Measurements from ENCODE around the gene COL15A1.

COL15A1 gene

DNA sequence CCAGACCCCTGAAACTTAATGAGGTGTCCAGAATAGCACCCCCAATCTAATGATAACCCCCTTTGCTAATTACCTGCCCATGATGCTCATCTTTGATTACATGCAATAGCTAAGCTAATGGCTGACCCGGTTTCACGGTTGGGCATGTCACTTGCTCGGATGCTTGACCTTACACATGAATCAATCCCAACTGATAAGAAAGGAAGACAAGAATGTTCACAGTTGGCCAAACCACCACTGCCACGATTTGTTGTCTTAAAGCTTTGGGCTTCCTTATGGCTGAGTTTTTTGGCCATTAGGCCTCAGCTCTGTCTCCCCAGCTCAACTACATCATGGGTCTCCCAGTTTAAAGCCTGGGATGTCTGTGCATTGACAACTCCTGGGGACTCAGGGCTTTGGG lies 108.1 kb downstream of the COL15A1 start:
- TF ChIP-seq, protein P1, sequence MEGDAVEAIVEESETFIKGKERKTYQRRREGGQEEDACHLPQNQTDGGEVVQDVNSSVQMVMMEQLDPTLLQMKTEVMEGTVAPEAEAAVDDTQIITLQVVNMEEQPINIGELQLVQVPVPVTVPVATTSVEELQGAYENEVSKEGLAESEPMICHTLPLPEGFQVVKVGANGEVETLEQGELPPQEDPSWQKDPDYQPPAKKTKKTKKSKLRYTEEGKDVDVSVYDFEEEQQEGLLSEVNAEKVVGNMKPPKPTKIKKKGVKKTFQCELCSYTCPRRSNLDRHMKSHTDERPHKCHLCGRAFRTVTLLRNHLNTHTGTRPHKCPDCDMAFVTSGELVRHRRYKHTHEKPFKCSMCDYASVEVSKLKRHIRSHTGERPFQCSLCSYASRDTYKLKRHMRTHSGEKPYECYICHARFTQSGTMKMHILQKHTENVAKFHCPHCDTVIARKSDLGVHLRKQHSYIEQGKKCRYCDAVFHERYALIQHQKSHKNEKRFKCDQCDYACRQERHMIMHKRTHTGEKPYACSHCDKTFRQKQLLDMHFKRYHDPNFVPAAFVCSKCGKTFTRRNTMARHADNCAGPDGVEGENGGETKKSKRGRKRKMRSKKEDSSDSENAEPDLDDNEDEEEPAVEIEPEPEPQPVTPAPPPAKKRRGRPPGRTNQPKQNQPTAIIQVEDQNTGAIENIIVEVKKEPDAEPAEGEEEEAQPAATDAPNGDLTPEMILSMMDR (IDR thresholded peaks at IDR 0.05; ENCODE audit: low read depth, low read length): no peak
- DNase-seq (ENCODE audit: extremely low read depth, low read depth): no peak

DNA sequence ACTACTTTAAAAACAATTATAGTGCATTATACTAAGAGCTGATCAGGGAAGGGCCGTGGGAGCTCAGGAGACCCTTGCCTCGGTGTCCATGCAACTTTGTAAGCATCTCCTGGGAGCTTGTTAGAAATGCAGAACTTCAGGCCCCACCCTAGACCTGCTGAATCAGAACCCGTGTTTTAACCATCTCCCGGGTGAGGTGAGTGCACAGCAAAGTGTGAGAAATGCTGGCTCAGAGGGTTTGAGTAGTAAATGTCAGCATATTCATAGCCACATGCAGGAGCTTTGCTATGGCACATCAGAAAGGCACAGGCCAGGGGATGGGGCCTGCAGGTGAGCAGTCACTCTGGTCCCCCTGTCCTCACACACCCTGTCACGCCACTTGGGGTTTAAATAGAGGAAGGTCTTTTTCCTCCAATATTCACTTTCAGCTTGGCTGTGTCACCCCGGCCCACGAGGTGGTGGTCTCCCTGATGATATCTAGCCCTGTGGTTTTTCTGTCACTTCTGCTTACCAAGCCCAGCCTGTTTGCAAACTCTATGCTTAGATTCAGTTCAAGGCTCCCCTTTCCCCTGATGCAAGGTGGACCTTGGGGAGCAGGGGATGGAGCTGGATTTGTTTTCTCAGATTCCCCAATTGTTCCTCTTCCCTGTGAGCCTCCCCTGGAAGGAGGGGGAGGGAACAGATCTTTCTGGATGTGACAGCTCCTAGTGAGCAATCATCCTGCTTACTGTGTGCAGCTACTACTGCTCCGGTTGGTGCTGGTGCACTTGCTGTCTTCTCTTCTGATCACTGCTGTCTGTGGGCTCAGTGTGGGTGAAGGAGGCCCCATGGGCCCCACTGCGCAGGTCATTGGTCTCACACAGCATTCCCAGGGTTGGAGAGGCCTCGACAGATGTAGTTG lies 109.4 kb downstream of the COL15A1 start:
- no peak for DNase-seq (ENCODE audit: extremely low read depth, low read depth)
- TF ChIP-seq, protein P1 (IDR thresholded peaks at IDR 0.05; ENCODE audit: low read depth, low read length): no peak

DNA sequence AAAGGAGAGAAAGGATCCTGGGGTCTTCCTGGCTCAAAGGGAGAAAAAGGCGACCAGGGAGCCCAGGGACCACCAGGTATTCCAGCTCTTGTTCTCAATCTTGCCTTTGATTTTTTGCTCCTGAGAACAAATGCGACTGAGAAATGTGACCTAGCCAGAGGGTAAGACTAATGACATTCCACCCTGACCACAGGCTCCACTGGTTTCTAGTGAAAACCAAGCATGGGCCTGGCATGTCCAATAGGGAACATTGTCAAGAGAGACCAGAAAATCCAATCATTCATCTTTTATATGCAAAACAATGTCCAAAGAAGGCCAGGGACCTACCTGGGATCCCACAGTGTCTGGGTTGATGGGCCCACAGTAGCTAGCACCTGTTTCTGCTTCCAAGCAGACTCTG lies 110.9 kb downstream of the COL15A1 start:
- DNase-seq (ENCODE audit: extremely low read depth, low read depth): no peak
- TF ChIP-seq, protein P1 (IDR thresholded peaks at IDR 0.05; ENCODE audit: low read depth, low read length): no peak

DNA sequence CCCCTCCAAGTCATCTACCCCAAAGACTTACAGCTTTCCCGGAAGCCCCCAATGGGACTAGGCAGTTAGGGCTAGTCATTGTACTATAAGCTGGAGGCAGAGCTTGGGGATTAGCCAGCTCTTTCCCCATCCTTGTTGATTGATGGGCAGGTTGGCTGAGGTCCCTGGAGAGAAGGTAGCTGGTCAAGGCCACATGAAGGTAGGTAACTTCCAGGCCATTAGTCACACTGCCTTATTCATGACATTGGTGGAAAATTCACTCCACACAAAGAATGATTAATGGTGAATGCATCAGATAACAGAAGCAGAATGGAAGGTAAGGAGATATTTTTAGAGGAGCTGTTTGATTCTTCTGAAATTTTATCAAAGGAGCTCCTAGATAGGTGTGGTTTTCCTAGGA lies 111.7 kb downstream of the COL15A1 start:
- TF ChIP-seq, protein P1 (IDR thresholded peaks at IDR 0.05; ENCODE audit: low read depth, low read length): no peak
- no peak for DNase-seq (ENCODE audit: extremely low read depth, low read depth)

DNA sequence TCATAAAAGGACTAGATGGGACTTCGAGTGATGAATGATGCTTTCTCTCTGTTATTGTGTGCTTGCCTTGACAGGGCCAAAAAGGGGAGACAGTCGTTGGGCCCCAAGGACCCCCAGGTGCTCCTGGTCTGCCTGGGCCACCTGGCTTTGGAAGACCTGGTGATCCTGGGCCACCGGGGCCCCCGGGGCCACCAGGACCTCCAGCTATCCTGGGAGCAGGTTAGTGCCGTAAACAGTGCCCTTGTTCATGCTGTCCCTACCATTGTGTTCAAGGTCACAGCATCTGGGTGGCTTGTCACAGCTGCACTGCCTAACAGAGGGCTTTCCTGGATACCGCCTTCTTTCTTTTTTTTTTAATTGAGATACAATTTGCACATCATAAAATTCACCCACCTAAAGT lies 112.5 kb downstream of the COL15A1 start:
- DNase-seq (ENCODE audit: extremely low read depth, low read depth): no peak
- TF ChIP-seq, protein P1 (IDR thresholded peaks at IDR 0.05; ENCODE audit: low read depth, low read length): no peak

DNA sequence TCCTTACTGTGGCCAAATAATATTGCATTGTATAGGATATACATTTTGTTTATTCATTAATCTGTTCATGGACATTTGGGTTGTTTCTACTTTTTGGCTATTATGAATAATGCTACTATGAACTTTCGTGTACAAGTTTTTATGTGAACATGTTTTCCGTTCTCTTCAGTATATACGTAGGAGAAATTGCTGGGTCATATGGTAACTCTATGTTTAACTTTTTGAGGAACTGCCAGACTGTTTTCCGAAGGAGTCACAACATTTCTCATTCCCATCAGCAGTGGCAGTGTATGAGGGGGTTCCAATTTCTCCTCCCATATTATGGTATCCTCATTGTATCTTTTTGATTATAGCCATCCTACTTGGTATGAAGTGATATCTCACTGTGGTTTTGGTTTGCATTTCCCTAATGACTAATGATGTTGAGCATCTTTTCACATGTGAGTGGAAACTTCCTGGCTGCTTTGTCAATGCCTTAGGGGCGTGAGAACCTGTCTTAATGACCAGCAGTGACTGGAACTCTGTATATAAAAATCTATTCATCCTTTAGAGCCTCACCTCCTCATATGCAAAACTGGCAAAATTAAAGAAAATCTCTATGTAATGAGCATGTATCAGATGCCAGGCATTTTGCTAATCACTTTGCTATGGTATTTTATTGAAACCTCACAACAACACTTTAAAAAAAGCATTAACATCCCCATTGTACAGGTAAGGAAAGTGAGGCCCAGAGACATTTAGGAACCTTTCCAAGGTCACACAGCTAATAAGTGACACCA lies 113.4 kb downstream of the COL15A1 start:
- DNase-seq (ENCODE audit: extremely low read depth, low read depth): peak; percentile 19
- TF ChIP-seq, protein P1 (IDR thresholded peaks at IDR 0.05; ENCODE audit: low read depth, low read length): no peak
